C4-2B (cell line): Measurements from ENCODE around the gene NR4A2.
"Not testable (repeated sequence)": the region's sequence is repeated elsewhere in the genome, so short reads cannot be mapped to it uniquely, and the experiment has no call there.

Experiments used
- ZFX ChIP-seq: fragments of 450-650 bp; IDR thresholded peaks from 2 replicates; pipeline ENCODE4 v1.6.1; 2017
- TF ChIP-seq, protein P1 (sequence below): fragments of 450-650 bp; conservative IDR thresholded peaks from 2 replicates; pipeline ENCODE4 v1.5.1; 2017; ENCODE audit warnings: mild to moderate bottlenecking

DNA sequence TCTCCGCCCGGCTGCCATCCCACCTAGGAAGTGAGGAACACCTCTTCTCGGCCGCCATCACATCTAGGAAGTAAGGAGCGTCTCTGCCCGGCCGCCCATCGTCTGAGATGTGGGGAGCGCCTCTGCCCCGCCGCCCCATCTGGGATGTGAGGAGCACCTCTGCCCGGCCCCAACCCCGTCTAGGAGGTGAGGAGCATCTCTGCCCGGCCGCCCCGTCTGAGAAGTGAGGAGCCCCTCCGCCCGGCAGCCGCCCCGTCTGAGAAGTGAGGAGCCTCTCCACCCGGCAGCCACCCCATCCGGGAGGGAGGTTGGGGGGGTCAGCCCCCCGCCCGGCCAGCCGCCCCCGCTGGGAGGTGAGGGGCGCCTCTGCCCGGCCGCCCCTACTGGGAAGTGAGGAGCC lies 39.1 kb downstream of the NR4A2 start:
- TF ChIP-seq, protein P1, sequence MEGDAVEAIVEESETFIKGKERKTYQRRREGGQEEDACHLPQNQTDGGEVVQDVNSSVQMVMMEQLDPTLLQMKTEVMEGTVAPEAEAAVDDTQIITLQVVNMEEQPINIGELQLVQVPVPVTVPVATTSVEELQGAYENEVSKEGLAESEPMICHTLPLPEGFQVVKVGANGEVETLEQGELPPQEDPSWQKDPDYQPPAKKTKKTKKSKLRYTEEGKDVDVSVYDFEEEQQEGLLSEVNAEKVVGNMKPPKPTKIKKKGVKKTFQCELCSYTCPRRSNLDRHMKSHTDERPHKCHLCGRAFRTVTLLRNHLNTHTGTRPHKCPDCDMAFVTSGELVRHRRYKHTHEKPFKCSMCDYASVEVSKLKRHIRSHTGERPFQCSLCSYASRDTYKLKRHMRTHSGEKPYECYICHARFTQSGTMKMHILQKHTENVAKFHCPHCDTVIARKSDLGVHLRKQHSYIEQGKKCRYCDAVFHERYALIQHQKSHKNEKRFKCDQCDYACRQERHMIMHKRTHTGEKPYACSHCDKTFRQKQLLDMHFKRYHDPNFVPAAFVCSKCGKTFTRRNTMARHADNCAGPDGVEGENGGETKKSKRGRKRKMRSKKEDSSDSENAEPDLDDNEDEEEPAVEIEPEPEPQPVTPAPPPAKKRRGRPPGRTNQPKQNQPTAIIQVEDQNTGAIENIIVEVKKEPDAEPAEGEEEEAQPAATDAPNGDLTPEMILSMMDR, result not testable (repeated sequence)
- TF ChIP-seq ZFX, result not testable (repeated sequence)
